ENCODE measurements around the gene CNOT2. TPM values are rescaled to one million over a fixed set of nuclear protein-coding genes. Genes with fewer than 3 reads are reported as not detected.

The CNOT2 gene
- total and polyA plus RNA-seq, 2 experiments from 2014 or later: 110 to 152 TPM

DNA sequence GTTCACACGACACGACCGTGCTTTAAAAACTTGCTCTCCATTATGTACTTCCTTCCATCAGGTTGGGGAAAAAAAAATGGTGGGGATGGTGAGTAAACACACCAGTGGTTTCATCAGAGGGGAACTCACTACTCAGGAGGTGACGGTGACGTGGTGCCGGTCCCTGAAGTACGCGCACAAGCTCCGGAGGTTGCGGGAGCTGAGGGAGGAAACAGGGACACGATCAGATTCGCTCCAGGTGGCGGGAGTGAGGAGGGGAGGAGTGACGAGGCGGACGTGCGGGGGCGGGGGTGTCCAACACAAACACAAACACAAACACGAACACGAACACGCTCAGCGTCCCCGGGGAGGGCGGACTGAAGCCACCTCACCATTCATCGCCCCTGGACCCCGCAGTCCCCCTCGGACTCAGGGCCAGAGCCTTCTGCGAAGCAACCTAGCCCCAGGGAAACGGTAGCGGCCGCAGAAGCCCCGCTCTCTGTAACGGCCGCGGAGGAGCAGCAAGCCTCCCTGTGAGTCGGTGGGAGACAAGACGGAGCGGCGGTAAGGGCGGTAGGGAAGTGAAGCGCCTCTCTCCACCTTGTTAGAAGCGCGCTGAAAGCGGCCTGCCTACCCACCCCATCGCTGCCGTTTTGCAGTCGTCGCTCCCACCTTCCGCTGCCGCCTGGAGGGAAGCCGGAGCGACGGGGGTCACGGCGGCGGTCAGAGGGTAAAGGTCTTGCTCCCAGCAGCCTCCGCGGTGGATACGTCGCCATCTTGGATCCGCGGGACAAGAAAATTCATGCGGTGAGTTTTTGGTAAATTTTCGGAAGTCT, at the start of gene CNOT2 (continued):
- TF ChIP-seq, protein P1, sequence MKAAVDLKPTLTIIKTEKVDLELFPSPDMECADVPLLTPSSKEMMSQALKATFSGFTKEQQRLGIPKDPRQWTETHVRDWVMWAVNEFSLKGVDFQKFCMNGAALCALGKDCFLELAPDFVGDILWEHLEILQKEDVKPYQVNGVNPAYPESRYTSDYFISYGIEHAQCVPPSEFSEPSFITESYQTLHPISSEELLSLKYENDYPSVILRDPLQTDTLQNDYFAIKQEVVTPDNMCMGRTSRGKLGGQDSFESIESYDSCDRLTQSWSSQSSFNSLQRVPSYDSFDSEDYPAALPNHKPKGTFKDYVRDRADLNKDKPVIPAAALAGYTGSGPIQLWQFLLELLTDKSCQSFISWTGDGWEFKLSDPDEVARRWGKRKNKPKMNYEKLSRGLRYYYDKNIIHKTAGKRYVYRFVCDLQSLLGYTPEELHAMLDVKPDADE (IDR thresholded peaks at IDR 0.05): peak; percentile 78
- TF ChIP-seq ZNF331 (CRISPR knock-in tag; IDR thresholded peaks at IDR 0.05; ENCODE audit: low read depth): 0 out of 2 replicates have a peak, but pooled peaks have one; percentile 5

DNA sequence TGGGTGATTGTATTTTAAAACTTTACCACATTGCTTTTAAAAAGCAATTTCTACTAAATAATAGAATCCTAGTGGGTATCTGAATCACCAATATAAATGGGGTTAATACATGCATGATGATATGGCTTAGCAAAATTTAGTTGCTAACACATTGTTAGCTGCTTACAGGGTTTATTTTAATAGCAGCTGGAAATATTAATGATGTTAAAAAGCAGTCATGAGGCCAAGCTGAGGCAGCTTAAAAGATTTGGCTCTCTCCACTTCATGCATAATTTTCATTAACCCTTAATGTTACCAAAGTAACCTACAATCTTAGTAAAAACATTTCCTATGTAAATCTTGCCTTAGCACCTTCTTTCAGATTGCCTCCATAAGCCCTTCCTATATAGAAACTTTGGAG, 49.2 kb upstream of the CNOT2 start:
- Histone ChIP-seq H4K20me1 (replicated peaks; ENCODE audit: insufficient read depth) (no peaks in the 10 kb centered on the region), H3K27me3 (ENCODE audit: insufficient read depth) (no peaks in the 10 kb centered on the region), H3F3A (replicated peaks; ENCODE audit: low read depth) (no peaks in the 10 kb centered on the region), H3K79me2 (replicated peaks; ENCODE audit: insufficient read depth) (no peaks in the 10 kb centered on the region), H2AFZ (no peak overlapping the region), H3K4me3 (no peak overlapping the region), H3K9me2 (ENCODE audit: insufficient read depth) (no peaks in the 10 kb centered on the region), H3K4me2 (no peak overlapping the region), H3K27ac (ENCODE audit: low read depth) (no peak overlapping the region), H3K4me1 (ENCODE audit: insufficient read depth) (peaks cover 13% of the 10 kb centered on the region; the same call in 1 of the 2 replicates), H3K36me3 (ENCODE audit: insufficient read depth) (no peaks in the 10 kb centered on the region)
- H3K9me3 Mint-ChIP-seq: no peaks in the 10 kb centered on the region; the same call in 2 of the 3 replicates
- H3K4me1 Mint-ChIP-seq: peaks cover 19% of the 10 kb centered on the region; the same call in 2 of the 3 replicates
- no peak for ATAC-seq
- no peak overlapping the region for H3K4me3 Mint-ChIP-seq
- no peak for DNase-seq (ENCODE audit: low spot score)
- H3K36me3 Mint-ChIP-seq (ENCODE audit: low read depth): no peaks in the 10 kb centered on the region
- no peaks in the 10 kb centered on the region for H3K27me3 Mint-ChIP-seq (ENCODE audit: insufficient read depth, low read depth, poor library complexity)
- H3K27ac Mint-ChIP-seq: no peak overlapping the region
- TF ChIP-seq, protein P2, sequence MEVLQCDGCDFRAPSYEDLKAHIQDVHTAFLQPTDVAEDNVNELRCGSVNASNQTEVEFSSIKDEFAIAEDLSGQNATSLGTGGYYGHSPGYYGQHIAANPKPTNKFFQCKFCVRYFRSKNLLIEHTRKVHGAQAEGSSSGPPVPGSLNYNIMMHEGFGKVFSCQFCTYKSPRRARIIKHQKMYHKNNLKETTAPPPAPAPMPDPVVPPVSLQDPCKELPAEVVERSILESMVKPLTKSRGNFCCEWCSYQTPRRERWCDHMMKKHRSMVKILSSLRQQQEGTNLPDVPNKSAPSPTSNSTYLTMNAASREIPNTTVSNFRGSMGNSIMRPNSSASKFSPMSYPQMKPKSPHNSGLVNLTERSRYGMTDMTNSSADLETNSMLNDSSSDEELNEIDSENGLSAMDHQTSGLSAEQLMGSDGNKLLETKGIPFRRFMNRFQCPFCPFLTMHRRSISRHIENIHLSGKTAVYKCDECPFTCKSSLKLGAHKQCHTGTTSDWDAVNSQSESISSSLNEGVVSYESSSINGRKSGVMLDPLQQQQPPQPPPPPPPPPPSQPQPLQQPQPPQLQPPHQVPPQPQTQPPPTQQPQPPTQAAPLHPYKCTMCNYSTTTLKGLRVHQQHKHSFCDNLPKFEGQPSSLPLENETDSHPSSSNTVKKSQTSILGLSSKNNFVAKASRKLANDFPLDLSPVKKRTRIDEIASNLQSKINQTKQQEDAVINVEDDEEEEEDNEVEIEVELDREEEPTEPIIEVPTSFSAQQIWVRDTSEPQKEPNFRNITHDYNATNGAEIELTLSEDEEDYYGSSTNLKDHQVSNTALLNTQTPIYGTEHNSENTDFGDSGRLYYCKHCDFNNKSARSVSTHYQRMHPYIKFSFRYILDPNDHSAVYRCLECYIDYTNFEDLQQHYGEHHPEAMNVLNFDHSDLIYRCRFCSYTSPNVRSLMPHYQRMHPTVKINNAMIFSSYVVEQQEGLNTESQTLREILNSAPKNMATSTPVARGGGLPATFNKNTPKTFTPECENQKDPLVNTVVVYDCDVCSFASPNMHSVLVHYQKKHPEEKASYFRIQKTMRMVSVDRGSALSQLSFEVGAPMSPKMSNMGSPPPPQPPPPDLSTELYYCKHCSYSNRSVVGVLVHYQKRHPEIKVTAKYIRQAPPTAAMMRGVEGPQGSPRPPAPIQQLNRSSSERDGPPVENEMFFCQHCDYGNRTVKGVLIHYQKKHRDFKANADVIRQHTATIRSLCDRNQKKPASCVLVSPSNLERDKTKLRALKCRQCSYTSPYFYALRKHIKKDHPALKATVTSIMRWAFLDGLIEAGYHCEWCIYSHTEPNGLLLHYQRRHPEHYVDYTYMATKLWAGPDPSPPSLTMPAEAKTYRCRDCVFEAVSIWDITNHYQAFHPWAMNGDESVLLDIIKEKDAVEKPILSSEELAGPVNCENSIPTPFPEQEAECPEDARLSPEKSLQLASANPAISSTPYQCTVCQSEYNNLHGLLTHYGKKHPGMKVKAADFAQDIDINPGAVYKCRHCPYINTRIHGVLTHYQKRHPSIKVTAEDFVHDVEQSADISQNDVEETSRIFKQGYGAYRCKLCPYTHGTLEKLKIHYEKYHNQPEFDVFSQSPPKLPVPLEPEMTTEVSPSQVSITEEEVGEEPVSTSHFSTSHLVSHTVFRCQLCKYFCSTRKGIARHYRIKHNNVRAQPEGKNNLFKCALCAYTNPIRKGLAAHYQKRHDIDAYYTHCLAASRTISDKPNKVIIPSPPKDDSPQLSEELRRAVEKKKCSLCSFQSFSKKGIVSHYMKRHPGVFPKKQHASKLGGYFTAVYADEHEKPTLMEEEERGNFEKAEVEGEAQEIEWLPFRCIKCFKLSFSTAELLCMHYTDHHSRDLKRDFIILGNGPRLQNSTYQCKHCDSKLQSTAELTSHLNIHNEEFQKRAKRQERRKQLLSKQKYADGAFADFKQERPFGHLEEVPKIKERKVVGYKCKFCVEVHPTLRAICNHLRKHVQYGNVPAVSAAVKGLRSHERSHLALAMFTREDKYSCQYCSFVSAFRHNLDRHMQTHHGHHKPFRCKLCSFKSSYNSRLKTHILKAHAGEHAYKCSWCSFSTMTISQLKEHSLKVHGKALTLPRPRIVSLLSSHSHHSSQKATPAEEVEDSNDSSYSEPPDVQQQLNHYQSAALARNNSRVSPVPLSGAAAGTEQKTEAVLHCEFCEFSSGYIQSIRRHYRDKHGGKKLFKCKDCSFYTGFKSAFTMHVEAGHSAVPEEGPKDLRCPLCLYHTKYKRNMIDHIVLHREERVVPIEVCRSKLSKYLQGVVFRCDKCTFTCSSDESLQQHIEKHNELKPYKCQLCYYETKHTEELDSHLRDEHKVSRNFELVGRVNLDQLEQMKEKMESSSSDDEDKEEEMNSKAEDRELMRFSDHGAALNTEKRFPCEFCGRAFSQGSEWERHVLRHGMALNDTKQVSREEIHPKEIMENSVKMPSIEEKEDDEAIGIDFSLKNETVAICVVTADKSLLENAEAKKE (CRISPR knock-in tag; IDR thresholded peaks at IDR 0.05): no peak
- TF ChIP-seq ZNF114 (CRISPR knock-in tag; IDR thresholded peaks at IDR 0.05) (no peak), STAT1 (IDR thresholded peaks at IDR 0.05; ENCODE audit: unreplicated experiment) (no peak), JUNB (IDR thresholded peaks at IDR 0.05; ENCODE audit: unreplicated experiment) (no peak), NANOG (IDR thresholded peaks at IDR 0.05; ENCODE audit: borderline replicate concordance) (no peak), EZH2phosphoT487 (IDR thresholded peaks at IDR 0.05; ENCODE audit: unreplicated experiment) (no peak), CREB1 (CRISPR knock-in tag; IDR thresholded peaks at IDR 0.05; ENCODE audit: low read depth) (no peak), POLR2AphosphoS5 (IDR thresholded peaks at IDR 0.05; ENCODE audit: low read depth) (no peak), ZNF331 (CRISPR knock-in tag; IDR thresholded peaks at IDR 0.05; ENCODE audit: low read depth) (no peak), EZH2 (IDR thresholded peaks at IDR 0.05; ENCODE audit: low read depth, unreplicated experiment) (no peak)
- TF ChIP-seq, protein P3, sequence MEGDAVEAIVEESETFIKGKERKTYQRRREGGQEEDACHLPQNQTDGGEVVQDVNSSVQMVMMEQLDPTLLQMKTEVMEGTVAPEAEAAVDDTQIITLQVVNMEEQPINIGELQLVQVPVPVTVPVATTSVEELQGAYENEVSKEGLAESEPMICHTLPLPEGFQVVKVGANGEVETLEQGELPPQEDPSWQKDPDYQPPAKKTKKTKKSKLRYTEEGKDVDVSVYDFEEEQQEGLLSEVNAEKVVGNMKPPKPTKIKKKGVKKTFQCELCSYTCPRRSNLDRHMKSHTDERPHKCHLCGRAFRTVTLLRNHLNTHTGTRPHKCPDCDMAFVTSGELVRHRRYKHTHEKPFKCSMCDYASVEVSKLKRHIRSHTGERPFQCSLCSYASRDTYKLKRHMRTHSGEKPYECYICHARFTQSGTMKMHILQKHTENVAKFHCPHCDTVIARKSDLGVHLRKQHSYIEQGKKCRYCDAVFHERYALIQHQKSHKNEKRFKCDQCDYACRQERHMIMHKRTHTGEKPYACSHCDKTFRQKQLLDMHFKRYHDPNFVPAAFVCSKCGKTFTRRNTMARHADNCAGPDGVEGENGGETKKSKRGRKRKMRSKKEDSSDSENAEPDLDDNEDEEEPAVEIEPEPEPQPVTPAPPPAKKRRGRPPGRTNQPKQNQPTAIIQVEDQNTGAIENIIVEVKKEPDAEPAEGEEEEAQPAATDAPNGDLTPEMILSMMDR (conservative IDR thresholded peaks at IDR 0.05; ENCODE audit: low read depth in 2 of 2): no peak
